Endothelial cell of umbilical vein (primary cell): ENCODE results near the gene TRPC4AP. TPM values are rescaled to one million over a fixed set of nuclear protein-coding genes. Genes with fewer than 3 reads are reported as not detected.

Experiments
- BruUV-seq: library from RNA; stranded (reverse); fragments of 400-500 nt; replicated peaks from 2 replicates; lab custom pipeline; 2021; lab: Mats Ljungman, UMichigan
- CTCF ChIA-PET: fragments of 300-600, 350-600 bp; sonication (Branson Sonifier 250); formaldehyde crosslinking; loops from one replicate; lab custom pipeline; 2021; ENCODE audit warnings: antibody characterized with exemption, inconsistent platforms; lab: Charles Lee
- POLR2A ChIA-PET: fragments of 300-600, 350-600 bp; sonication (Branson Sonifier 250); formaldehyde crosslinking; loops from one replicate; lab custom pipeline; 2021; ENCODE audit warnings: antibody characterized with exemption, inconsistent platforms; lab: Charles Lee
- DNase-seq: peaks from one replicate; pipeline ENCODE4 v3.0.0-alpha.2; 2011; ENCODE audit warnings: low read depth, low spot score
- FAIRE-seq: peaks from 2 replicates; lab custom pipeline; 2011; peaks lifted over from hg19 to GRCh38; lab: Jason Lieb, UNC
- H2AFZ ChIP-seq: 2 replicates; pipeline ENCODE4 v1.6.0; 2012; ENCODE audit warnings: low read depth, low read length, control low read depth, inconsistent platforms
- H3K27ac ChIP-seq: 2 replicates; pipeline ENCODE4 v1.5.1; 2011; ENCODE audit warnings: low read depth, mild to moderate bottlenecking, control low read depth, low read length, moderate library complexity; ENCODE audit not compliant: insufficient read depth
- H3K27me3 ChIP-seq, 2 experiments: 2 replicates each; pipeline versions ENCODE4 v1.6.0 to v1.6.1; 2011; ENCODE audit warnings: low read length in 2 of 2, mixed read lengths in 1 of 2; ENCODE audit not compliant: control insufficient read depth in 2 of 2, insufficient read depth in 2 of 2
- H3K36me3 ChIP-seq, 2 experiments: 2 replicates in 1 of 2; 3 replicates in 1 of 2; pipeline ENCODE4 v1.5.1; 2011; ENCODE audit warnings: low read length in 2 of 2, mild to moderate bottlenecking in 1 of 2, moderate library complexity in 1 of 2; ENCODE audit not compliant: control insufficient read depth in 2 of 2, insufficient read depth in 2 of 2; ENCODE audit errors: extremely low read depth in 1 of 2
- H3K4me1 ChIP-seq: 3 replicates; pipeline ENCODE4 v1.5.1; 2011; ENCODE audit warnings: mild to moderate bottlenecking, low read length; ENCODE audit not compliant: control insufficient read depth, insufficient read depth; ENCODE audit errors: extremely low read depth
- H3K4me2 ChIP-seq: 2 replicates; pipeline ENCODE4 v1.6.1; 2011; ENCODE audit warnings: low read length, control low read depth, mixed read lengths; ENCODE audit not compliant: insufficient read depth
- H3K4me3 ChIP-seq, 3 experiments: fragments of 200-600 bp in 1 of 3; sonication (generic), shearing (Covaris generic) in 1 of 3; replicated peaks in 1 of 3; 2 replicates each; pipeline ENCODE4 v1.5.1; 2011 to 2016; ENCODE audit warnings: control low read depth in 3 of 3, low read length in 3 of 3, mild to moderate bottlenecking in 2 of 3, inconsistent platforms in 1 of 3, low read depth in 1 of 3, moderate library complexity in 1 of 3; ENCODE audit not compliant: insufficient read depth in 1 of 3
- H3K79me2 ChIP-seq: 2 replicates; pipeline ENCODE4 v1.6.0; 2012; ENCODE audit warnings: low read length, inconsistent platforms; ENCODE audit not compliant: control insufficient read depth, insufficient read depth
- H3K9ac ChIP-seq: replicated peaks from 2 replicates; pipeline ENCODE3; 2011; ENCODE audit warnings: low read length, control low read depth; ENCODE audit not compliant: insufficient read depth; ENCODE audit errors: extremely low read depth
- H3K9me1 ChIP-seq: replicated peaks from 3 replicates; pipeline ENCODE4 v1.6.0; 2011; ENCODE audit warnings: mild to moderate bottlenecking, low read length; ENCODE audit not compliant: control insufficient read depth, insufficient read depth; ENCODE audit errors: extremely low read depth
- H3K9me3 ChIP-seq: replicated peaks from 2 replicates; pipeline ENCODE4 v1.5.1; 2012; ENCODE audit warnings: low read length, inconsistent platforms; ENCODE audit not compliant: control insufficient read depth, insufficient read depth
- H4K20me1 ChIP-seq: replicated peaks from 2 replicates; pipeline ENCODE3; 2011; ENCODE audit warnings: mild to moderate bottlenecking, low read length; ENCODE audit not compliant: control insufficient read depth, insufficient read depth; ENCODE audit errors: extremely low read depth
- CTCF ChIP-seq, 2 donors: IDR thresholded peaks; 1 replicate in 1 of 2; 2 replicates in 1 of 2; pipeline ENCODE4 v1.5.1; 2011; ENCODE audit warnings: low read length in 2 of 2, mild to moderate bottlenecking in 2 of 2, moderate library complexity in 2 of 2, control low read depth in 1 of 2, inconsistent platforms in 1 of 2, low read depth in 1 of 2; ENCODE audit not compliant: insufficient read depth in 1 of 2; ENCODE audit errors: extremely low read depth in 1 of 2
- EZH2 ChIP-seq: IDR thresholded peaks from 2 replicates; pipeline ENCODE4 v1.6.1; 2012; ENCODE audit warnings: borderline replicate concordance, low read depth, mild to moderate bottlenecking, moderate library complexity, low read length, inconsistent platforms; ENCODE audit not compliant: severe bottlenecking
- FOS ChIP-seq: IDR thresholded peaks from 2 replicates; pipeline ENCODE4 v1.6.1; 2011; ENCODE audit warnings: mild to moderate bottlenecking, low read length, moderate library complexity, borderline replicate concordance; ENCODE audit not compliant: insufficient read depth
- GATA2 ChIP-seq: IDR thresholded peaks from 2 replicates; pipeline ENCODE4 v1.7.0; 2011; ENCODE audit warnings: low read depth, mild to moderate bottlenecking, moderate library complexity, mixed read lengths, low read length; ENCODE audit not compliant: insufficient read length, insufficient read depth
- JUN ChIP-seq: IDR thresholded peaks from 2 replicates; pipeline ENCODE4 v1.6.1; 2011; ENCODE audit warnings: borderline replicate concordance, low read depth; ENCODE audit not compliant: insufficient read length, insufficient read depth
- MAX ChIP-seq: IDR thresholded peaks from 2 replicates; pipeline ENCODE4 v1.6.1; 2011; ENCODE audit not compliant: insufficient read depth, insufficient read length
- MYC ChIP-seq: IDR thresholded peaks from one replicate; pipeline ENCODE4 v1.6.1; 2011; ENCODE audit warnings: mild to moderate bottlenecking, low read depth, low read length
- POLR2A ChIP-seq: IDR thresholded peaks from 2 replicates; pipeline ENCODE4 v1.6.1; 2012; ENCODE audit warnings: low read depth, mild to moderate bottlenecking, control low read depth, low read length
- POLR2AphosphoS5 ChIP-seq: IDR thresholded peaks from 2 replicates; pipeline ENCODE4 v1.6.1; 2012; ENCODE audit warnings: low read depth, mild to moderate bottlenecking, control low read depth, low read length, moderate library complexity; ENCODE audit not compliant: insufficient read depth
- dilution Hi-C: fragments of 300-500 bp; cut with MboI; formaldehyde crosslinking; loops from one replicate; pipeline ENCODE4 v1.15.0; 2019; ENCODE audit warnings: low sequenced_read_pairs; ENCODE audit not compliant: extremely low pct_ligation_motif_present
- intact Hi-C: fragments of 100-400 bp; cut with micrococcal nuclease; formaldehyde crosslinking; loops from one replicate; pipeline ENCODE4 v1.10.0; 2022
- polyA plus RNA-seq, 4 experiments: library from polyadenylated mRNA; depleted of rRNA in 3 of 4; stranded (reverse) in 3 of 4; unstranded in 1 of 4; fragments of >200 nt; gene quantifications; 2 replicates each; pipeline versions ENCODE4 v1.2.1 to v1.2.3, GENCODE V29; 2011 to 2012; ENCODE audit warnings: missing spikeins in 1 of 4
- total RNA-seq: library from RNA; stranded (reverse); gene quantifications from 2 replicates; pipeline ENCODE4 v1.2.3, GENCODE V29; 2021

TRPC4AP gene
- total and polyA plus RNA-seq, 2 donors (not counting 3 experiments of a cell fraction or from before 2014, with no cell fraction given) = 89.0 to 103 TPM

GRCh38 chr20:35060168-35060567 is 32.4 kb downstream of the TRPC4AP start:
- peaks cover 3 to 4% of the 10 kb centered on the region in 2 experiments for H3K36me3 ChIP-seq
- H4K20me1 ChIP-seq = peaks cover 15% of the 10 kb centered on the region
- DNase-seq = no peak
- H2AFZ ChIP-seq = no peak overlapping the region
- ChIA-PET POLR2A (no interaction called here), CTCF (no interaction called here)
- intact Hi-C loops (no loop called here), dilution Hi-C loops (no loop called here)
- BruUV-seq = no TSS peak
- H3K27me3 ChIP-seq = no peaks in the 10 kb centered on the region
- no peak overlapping the region for H3K4me2 ChIP-seq
- H3K27ac ChIP-seq = no peak overlapping the region
- TF ChIP-seq MYC (no peak), JUN (no peak), POLR2AphosphoS5 (no peak), MAX (no peak), CTCF (IDR thresholded peaks at IDR 0.05; ENCODE audit: extremely low read depth in 1 of 2, insufficient read depth in 1 of 2, low read depth in 1 of 2, low read length in 2 of 2) (no peak), FOS (no peak), EZH2 (no peak), GATA2 (no peak), POLR2A (no peak)
- H3K9me1 ChIP-seq = peaks cover 4% of the 10 kb centered on the region
- H3K79me2 ChIP-seq = peaks cover 77% of the 10 kb centered on the region
- H3K4me1 ChIP-seq = peaks cover 10% of the 10 kb centered on the region
- FAIRE-seq = no peak
- H3K4me3 ChIP-seq = no peak overlapping the region
- no peaks in the 10 kb centered on the region for H3K9me3 ChIP-seq
- H3K9ac ChIP-seq = no peak overlapping the region
